HAP-1 (cell line): Measurements from ENCODE around the gene GSG1.

ENCODE experiments used
- DNase-seq, 2 experiments: peaks; one replicate each; pipeline ENCODE4 v3.0.0-alpha.2; 2016 to 2020; ENCODE audit warnings: low spot score in 2 of 2
- H3K27me3 ChIP-seq: fragments of 250-450 bp; sonication (Bioruptor Pico); 2 replicates; pipeline ENCODE4 v1.5.1; 2020; ENCODE audit warnings: low read depth, mild to moderate bottlenecking, moderate library complexity
- H3K36me3 ChIP-seq: fragments of 250-450 bp; sonication (Bioruptor Pico); replicated peaks from 2 replicates; pipeline ENCODE4 v1.5.1; 2020; ENCODE audit warnings: mild to moderate bottlenecking
- H3K4me1 ChIP-seq: fragments of 250-450 bp; sonication (Bioruptor Pico); 2 replicates; pipeline ENCODE4 v1.5.1; 2020; ENCODE audit warnings: mild to moderate bottlenecking
- H3K4me3 ChIP-seq: fragments of 250-450 bp; sonication (Bioruptor Pico); 2 replicates; pipeline ENCODE4 v1.5.1; 2020; ENCODE audit warnings: mild to moderate bottlenecking, moderate library complexity
- H3K9me3 ChIP-seq: fragments of 250-450 bp; sonication (Bioruptor Pico); 2 replicates; pipeline ENCODE4 v1.5.1; 2020; ENCODE audit warnings: mild to moderate bottlenecking, moderate library complexity
- in situ Hi-C: fragments of 300-500 bp; cut with MboI; formaldehyde crosslinking; loops from 3 replicates; pipeline ENCODE4 v1.14.3; 2020; ENCODE audit warnings: low sequenced_read_pairs, inconsistent platforms, mixed read lengths

The GSG1 gene

DNA sequence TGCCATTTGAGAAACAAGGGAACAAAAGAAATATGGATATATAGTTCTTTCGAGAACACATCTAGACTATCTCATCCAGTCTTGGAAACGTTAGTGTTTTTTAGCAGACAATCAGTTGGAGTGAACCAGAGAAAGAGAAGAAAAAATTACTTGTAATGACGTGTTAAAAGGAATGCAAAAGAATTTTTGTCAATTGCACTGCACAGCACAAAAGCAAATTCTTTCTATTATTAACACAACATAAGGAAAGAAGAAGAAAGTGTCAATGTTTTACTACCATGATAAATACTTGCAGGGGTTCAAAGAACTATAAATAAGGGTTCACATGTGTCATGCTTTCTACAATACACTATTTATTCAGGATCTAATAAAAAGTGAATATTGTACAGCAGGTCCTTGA lies 27.5 kb upstream of the GSG1 start:
- no peaks in the 10 kb centered on the region for H3K27me3 ChIP-seq
- DNase-seq = peak in 1 of 2 experiments; percentile 69
- H3K4me3 ChIP-seq = no peak overlapping the region
- H3K9me3 ChIP-seq = no peaks in the 10 kb centered on the region
- no peaks in the 10 kb centered on the region for H3K36me3 ChIP-seq
- H3K4me1 ChIP-seq = peaks cover 62% of the 10 kb centered on the region
- in situ Hi-C loops = no loop called here

- Histone ChIP-seq H3K4me3 (no peak overlapping the region), H3K4me1 (peaks cover 67% of the 10 kb centered on the region), H3K9me3 (no peaks in the 10 kb centered on the region), H3K27me3 (no peaks in the 10 kb centered on the region), H3K36me3 (no peaks in the 10 kb centered on the region)
- DNase-seq = peak; percentile 48 to 98
- in situ Hi-C loops = no loop called here
Measured at GRCh38 chr12:13128291-13128965, 25.0 kb upstream of the GSG1 start.

DNA sequence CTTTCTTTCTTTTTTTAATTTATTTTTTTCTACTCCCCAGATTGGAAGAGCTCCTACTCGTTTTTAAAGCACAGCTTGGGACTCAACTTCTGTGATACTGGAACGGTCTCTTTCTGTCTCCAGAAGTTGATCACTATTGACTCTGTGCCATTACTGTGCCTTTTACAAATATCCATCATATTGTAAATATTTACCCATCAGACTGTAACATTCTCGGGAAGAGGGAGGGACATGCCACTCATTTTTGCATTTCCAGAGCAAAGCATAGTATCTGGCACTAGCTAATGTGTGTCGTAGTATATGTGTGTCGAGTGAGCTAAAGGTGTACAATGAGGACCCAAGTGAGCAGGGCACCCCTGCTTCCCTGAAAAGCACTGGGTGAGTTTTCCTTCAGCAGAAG lies 24.0 kb upstream of the GSG1 start:
- Histone ChIP-seq H3K4me1 (peaks cover 67% of the 10 kb centered on the region), H3K27me3 (no peaks in the 10 kb centered on the region), H3K4me3 (no peak overlapping the region), H3K36me3 (no peaks in the 10 kb centered on the region), H3K9me3 (no peaks in the 10 kb centered on the region)
- DNase-seq = no peak
- in situ Hi-C loops = no loop called here

- no peak for DNase-seq
- Histone ChIP-seq H3K27me3 (no peaks in the 10 kb centered on the region), H3K36me3 (no peaks in the 10 kb centered on the region), H3K4me1 (peaks cover 64% of the 10 kb centered on the region), H3K9me3 (no peaks in the 10 kb centered on the region), H3K4me3 (no peak overlapping the region)
- in situ Hi-C loops = no loop called here
Measured at GRCh38 chr12:13126494-13126893, 23.0 kb upstream of the GSG1 start.

DNA sequence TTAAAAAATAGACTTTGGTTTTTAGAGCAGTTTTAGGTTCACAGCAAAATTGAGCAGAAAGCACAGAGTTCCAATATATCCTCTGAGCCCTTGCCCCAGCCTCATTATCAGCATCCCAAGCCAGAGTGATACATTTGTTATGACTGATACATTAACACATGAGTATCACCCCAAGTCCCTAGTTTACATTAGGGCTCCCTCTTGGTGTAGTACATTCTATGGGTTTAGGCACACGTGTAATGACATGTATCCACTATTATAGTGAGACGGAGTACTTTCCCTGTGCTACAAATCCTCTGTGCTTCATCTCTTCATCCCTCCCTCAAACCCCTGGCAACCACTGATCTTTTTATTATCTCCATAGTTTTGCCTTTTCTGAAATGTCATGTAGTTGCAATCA lies 22.5 kb upstream of the GSG1 start:
- in situ Hi-C loops = no loop called here

GRCh38 chr12:13124656-13125505 lies 21.4 kb upstream of the GSG1 start:
- peak; percentile 49 to 67 for DNase-seq
- peaks cover 48% of the 10 kb centered on the region for H3K4me1 ChIP-seq
- H3K9me3 ChIP-seq = no peaks in the 10 kb centered on the region
- in situ Hi-C loops = no loop called here
- no peaks in the 10 kb centered on the region for H3K27me3 ChIP-seq
- H3K4me3 ChIP-seq = no peak overlapping the region
- H3K36me3 ChIP-seq = no peaks in the 10 kb centered on the region

More for the DNA sequence above, 22.5 kb upstream of the GSG1 start:
- Histone ChIP-seq H3K27me3 (no peaks in the 10 kb centered on the region), H3K36me3 (no peaks in the 10 kb centered on the region), H3K9me3 (no peaks in the 10 kb centered on the region), H3K4me1 (peaks cover 59% of the 10 kb centered on the region), H3K4me3 (no peak overlapping the region)
- DNase-seq = no peak

DNA sequence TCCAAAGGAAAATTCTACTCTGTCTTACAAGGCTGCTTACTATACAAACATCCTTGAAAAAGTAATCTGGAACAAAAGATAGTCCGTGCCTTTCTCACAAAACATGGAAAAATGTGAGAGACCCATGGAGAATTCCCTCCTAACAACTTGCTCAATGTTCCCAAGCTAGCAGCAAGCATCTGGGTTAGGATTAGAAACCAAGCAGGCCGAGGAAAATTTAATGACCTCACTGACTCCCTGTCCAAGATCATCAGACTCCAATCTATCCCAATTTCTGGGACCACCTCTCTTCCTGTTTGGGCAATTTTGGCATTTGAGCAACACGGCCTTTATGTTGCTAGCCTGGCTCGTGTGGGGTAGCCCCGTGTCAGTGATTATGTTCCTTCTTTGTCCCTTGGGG lies 18.1 kb upstream of the GSG1 start:
- H3K4me3 ChIP-seq = no peak overlapping the region

DNA sequence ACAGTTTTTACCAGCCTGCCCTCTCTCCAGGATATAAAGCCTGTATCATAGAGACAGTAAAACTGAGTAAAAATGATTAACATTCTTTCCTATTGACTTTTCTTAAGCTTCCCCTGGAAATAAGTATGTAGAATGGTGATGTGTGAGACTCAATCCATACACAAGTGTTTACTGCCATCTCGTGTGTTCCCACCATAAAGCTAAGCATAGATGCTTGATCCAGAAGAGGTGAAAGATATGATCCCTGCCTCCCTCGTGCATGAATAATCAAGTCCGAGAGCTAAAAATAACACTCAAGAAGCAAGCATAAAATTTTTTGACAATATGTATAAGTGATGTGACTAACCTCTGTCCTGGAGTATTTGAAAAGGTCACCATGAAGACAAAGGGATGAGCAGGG lies 16.9 kb upstream of the GSG1 start:
- Histone ChIP-seq H3K27me3 (no peaks in the 10 kb centered on the region), H3K36me3 (no peaks in the 10 kb centered on the region), H3K9me3 (no peaks in the 10 kb centered on the region), H3K4me1 (peaks cover 11% of the 10 kb centered on the region), H3K4me3 (no peak overlapping the region)
- in situ Hi-C loops = no loop called here
- no peak for DNase-seq

More for the DNA sequence above, 18.1 kb upstream of the GSG1 start:
- no peaks in the 10 kb centered on the region for H3K27me3 ChIP-seq
- no peaks in the 10 kb centered on the region for H3K36me3 ChIP-seq
- in situ Hi-C loops = no loop called here
- DNase-seq = no peak
- no peaks in the 10 kb centered on the region for H3K9me3 ChIP-seq
- H3K4me1 ChIP-seq = peaks cover 23% of the 10 kb centered on the region

DNA sequence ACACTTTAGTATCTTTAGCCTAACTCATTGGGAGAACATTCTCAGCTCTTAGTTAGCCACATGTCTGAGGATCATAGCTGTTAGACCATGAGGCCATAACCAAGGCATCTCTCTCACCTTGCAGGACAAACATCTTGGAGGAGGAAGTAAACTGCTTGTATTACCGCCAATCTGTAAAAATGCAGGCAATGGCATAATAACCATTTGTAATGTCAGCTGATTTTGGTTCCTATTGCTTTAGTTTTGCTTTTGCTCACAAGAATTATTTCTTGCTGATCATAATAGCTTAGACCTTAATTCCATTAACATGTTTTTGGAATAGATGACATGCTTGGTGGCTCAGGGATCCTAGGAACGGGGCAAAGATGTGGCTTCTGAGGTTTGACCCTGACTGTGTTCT lies 16.4 kb upstream of the GSG1 start:
- DNase-seq = no peak
- H3K36me3 ChIP-seq = no peaks in the 10 kb centered on the region
- in situ Hi-C loops = no loop called here
- peaks cover 5% of the 10 kb centered on the region for H3K4me1 ChIP-seq
- H3K4me3 ChIP-seq = no peak overlapping the region
- no peaks in the 10 kb centered on the region for H3K9me3 ChIP-seq
- H3K27me3 ChIP-seq = no peaks in the 10 kb centered on the region

DNA sequence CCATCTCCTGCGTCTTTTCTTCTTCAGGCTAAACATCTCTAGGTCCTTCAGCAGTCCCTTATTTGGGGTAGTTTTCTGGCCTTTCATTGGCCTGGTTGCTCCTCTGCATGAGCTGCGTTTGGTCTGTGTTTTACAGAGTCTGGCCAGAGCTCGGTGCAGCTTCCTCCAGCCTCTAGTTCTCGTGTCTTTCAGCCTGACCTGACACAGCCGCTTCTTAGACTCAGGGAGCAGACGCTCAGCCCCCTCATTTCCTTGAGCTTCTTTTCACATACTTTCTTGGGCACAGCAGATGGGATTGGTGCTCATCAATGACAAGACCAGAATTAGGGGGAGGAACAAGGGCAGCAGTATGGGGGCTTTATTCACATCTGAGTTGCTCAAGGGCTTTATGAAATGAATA lies 13.6 kb upstream of the GSG1 start:
- no peak for DNase-seq
- Histone ChIP-seq H3K9me3 (no peaks in the 10 kb centered on the region), H3K27me3 (no peaks in the 10 kb centered on the region), H3K36me3 (no peaks in the 10 kb centered on the region), H3K4me3 (no peak overlapping the region), H3K4me1 (no peaks in the 10 kb centered on the region)
- in situ Hi-C loops = no loop called here

DNA sequence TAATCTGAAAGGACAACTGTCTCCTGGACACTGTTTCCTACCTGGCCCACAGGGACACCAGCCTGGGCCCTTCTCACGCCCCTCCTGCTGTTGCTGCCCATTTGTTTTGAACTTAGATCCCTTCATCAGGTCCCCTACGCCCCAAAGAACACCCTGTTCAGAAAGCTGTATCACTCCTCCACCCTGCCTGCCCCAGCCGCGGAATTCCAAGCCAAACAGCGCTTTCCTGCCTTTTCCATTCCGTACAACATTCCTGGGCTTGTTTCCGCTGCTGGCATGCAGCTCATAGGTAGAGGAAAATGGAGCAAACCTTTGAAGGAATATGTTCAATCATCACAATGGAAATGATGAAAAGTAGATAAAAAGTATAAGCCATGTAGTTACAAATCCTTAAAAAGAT lies 12.8 kb upstream of the GSG1 start:
- no peak for DNase-seq
- Histone ChIP-seq H3K27me3 (no peaks in the 10 kb centered on the region), H3K4me3 (no peak overlapping the region), H3K9me3 (no peaks in the 10 kb centered on the region), H3K4me1 (no peaks in the 10 kb centered on the region), H3K36me3 (no peaks in the 10 kb centered on the region)
- in situ Hi-C loops = no loop called here

- H3K9me3 ChIP-seq = no peaks in the 10 kb centered on the region
- no peak for DNase-seq
- no peaks in the 10 kb centered on the region for H3K36me3 ChIP-seq
- in situ Hi-C loops = no loop called here
- H3K4me1 ChIP-seq = no peaks in the 10 kb centered on the region
- no peaks in the 10 kb centered on the region for H3K27me3 ChIP-seq
- H3K4me3 ChIP-seq = no peak overlapping the region
Measured at GRCh38 chr12:13114251-13115052, 11.0 kb upstream of the GSG1 start.

DNA sequence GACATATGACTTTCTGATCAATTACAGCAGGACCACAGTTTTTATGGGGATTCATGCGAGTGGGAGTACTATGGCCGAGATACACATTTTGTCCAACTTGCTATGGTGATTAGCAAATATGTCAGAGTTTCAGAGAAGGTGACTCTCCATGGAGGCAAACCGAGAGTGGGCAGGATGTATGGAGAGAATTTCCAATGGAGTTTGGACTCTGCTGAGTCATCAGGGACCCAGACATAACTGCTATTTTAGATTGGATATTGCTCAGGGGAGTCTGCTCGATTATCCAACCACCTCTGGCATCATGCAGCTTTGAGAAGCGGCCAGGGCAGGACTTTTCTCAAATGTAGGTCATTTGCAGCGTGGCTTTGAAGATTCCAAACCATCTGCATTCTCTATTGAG lies 9.5 kb upstream of the GSG1 start:
- no peak for DNase-seq
- Histone ChIP-seq H3K4me1 (no peaks in the 10 kb centered on the region), H3K4me3 (no peak overlapping the region), H3K9me3 (no peaks in the 10 kb centered on the region), H3K36me3 (no peaks in the 10 kb centered on the region), H3K27me3 (no peaks in the 10 kb centered on the region)
- in situ Hi-C loops = no loop called here

DNA sequence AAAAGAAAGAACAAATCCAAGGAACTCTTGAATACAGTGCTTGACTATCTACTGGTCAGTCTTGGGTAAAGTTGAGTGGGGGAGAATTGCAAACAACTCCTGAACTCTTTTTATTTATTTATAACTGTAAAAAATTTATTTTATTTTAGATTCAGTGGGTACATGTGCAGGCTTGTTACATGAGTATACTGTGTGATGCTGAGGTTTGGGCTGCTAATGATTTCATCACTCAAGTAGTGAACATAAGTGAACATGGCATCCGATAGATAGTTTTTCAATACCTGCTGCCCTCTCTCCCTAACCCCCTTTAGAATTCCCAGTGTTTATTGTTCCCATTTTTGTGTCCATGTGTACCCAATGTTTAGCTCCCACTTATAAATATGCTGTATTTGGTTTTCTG lies 3.2 kb upstream of the GSG1 start:
- DNase-seq = no peak
- Histone ChIP-seq H3K27me3 (no peaks in the 10 kb centered on the region), H3K4me3 (no peak overlapping the region), H3K9me3 (no peaks in the 10 kb centered on the region), H3K4me1 (peaks cover 3% of the 10 kb centered on the region), H3K36me3 (no peaks in the 10 kb centered on the region)
- in situ Hi-C loops = no loop called here
